ENCODE measurements around the gene TBL1X. TPM values are rescaled to one million over a fixed set of nuclear protein-coding genes. Genes with fewer than 3 reads are reported as not detected.

TBL1X gene
- total RNA-seq, 3 donors from 2014 or later: 45.5 to 61.3 (median 49.9) TPM

- ATAC-seq (no peak), DNase-seq (no peak)
- H3K9me3 Mint-ChIP-seq: no peaks in the 10 kb centered on the region
- no peaks in the 10 kb centered on the region for H3K4me1 Mint-ChIP-seq (ENCODE audit: low read depth)
- no peaks in the 10 kb centered on the region for H3K36me3 Mint-ChIP-seq (ENCODE audit: insufficient read depth)
- peak overlapping the region; percentile 58 for H3K4me3 Mint-ChIP-seq
- H3K27me3 Mint-ChIP-seq (ENCODE audit: low read depth): peaks cover 32% of the 10 kb centered on the region
Observed at GRCh38 chrX:9786798-9787635, 322.2 kb downstream of the TBL1X start.

GRCh38 chrX:9788911-9789310 is 324.1 kb downstream of the TBL1X start:
- DNase-seq (no peak), ATAC-seq (no peak)
- H3K4me3 Mint-ChIP-seq: no peak overlapping the region
- peaks cover 31% of the 10 kb centered on the region for H3K27me3 Mint-ChIP-seq (ENCODE audit: low read depth)
- no peaks in the 10 kb centered on the region for H3K4me1 Mint-ChIP-seq (ENCODE audit: low read depth)
- H3K36me3 Mint-ChIP-seq (ENCODE audit: insufficient read depth): no peaks in the 10 kb centered on the region
- H3K9me3 Mint-ChIP-seq: no peaks in the 10 kb centered on the region

- Mint-ChIP-seq H3K4me3 (no peak overlapping the region), H3K27me3 (ENCODE audit: low read depth) (peaks cover 26% of the 10 kb centered on the region), H3K9me3 (no peaks in the 10 kb centered on the region), H3K36me3 (ENCODE audit: insufficient read depth) (no peaks in the 10 kb centered on the region), H3K4me1 (ENCODE audit: low read depth) (no peaks in the 10 kb centered on the region)
- no peak for ATAC-seq
- DNase-seq: no peak
Observed at GRCh38 chrX:9789555-9789954, 324.7 kb downstream of the TBL1X start.

Measured in activated T-cell treated with anti-CD3 and anti-CD28 coated beads, Interleukin-2, amount 50 U/mL, for 4 hours (primary cell).